Omental fat pad (tissue), 4 donors: ENCODE results near the gene RCN1. TPM values are rescaled to one million over a fixed set of nuclear protein-coding genes. Genes with fewer than 3 reads are reported as not detected.

Source experiments
- ATAC-seq: fragments of 150-250 bp; one replicate; pipeline ENCODE4 v1.9.1; 2016; ENCODE audit warnings: mild to moderate bottlenecking, moderate library complexity; ENCODE audit not compliant: low FRiP score
- DNase-seq: peaks from one replicate; pipeline ENCODE4 v3.0.0-alpha.2; 2019; ENCODE audit warnings: low spot score
- total RNA-seq, 4 donors: library from RNA; depleted of rRNA; stranded (reverse); fragments of >200 nt; gene quantifications; one replicate each; pipeline ENCODE4 v1.1.0, GENCODE V29; 2016
- TF ChIP-seq, protein P1 (sequence below), 3 donors: fragments of 450-650 bp; IDR thresholded peaks; one replicate each; pipeline ENCODE4 v1.5.1; 2016 to 2017; ENCODE audit warnings: antibody characterized with exemption in 3 of 3, mild to moderate bottlenecking in 3 of 3, moderate library complexity in 2 of 3

RCN1 gene
- total RNA-seq, 4 donors from 2014 or later, result 75.3 to 117 (median 90.5) TPM

DNA sequence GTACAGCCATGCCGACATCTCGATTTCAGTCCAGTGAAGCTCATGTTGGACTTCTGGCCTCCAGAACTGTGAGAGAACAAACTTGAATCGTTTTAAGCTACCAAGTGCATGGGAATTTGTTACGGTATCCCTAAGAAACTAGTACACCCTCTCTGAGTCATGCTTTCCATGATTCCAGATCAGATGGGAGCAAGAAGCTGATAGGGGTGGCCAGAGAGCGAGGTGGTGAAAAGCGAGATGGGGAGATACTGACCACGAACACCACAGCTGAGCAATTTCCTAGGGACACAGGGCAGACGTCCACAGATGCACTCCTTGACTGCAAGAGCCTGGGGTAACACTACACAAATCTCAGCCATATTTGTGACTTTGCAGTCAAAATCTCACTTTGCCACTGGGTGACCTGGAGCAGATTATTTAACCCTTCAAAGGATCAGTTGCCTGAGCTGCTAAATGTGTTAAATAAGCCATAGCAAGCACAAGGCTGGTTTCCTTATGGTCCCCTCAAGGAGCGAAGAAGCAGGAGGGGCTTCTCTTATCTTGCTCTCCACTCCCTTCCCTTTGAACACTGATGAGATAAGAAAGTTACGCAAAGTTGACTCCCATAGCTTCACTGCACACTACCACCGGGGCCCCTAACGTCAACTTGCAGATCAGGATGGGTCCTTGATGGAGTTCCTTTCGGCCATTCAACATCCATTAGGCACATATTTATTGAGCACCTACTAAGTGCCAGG is 22.6 kb upstream of the RCN1 start:
- TF ChIP-seq, protein P1, sequence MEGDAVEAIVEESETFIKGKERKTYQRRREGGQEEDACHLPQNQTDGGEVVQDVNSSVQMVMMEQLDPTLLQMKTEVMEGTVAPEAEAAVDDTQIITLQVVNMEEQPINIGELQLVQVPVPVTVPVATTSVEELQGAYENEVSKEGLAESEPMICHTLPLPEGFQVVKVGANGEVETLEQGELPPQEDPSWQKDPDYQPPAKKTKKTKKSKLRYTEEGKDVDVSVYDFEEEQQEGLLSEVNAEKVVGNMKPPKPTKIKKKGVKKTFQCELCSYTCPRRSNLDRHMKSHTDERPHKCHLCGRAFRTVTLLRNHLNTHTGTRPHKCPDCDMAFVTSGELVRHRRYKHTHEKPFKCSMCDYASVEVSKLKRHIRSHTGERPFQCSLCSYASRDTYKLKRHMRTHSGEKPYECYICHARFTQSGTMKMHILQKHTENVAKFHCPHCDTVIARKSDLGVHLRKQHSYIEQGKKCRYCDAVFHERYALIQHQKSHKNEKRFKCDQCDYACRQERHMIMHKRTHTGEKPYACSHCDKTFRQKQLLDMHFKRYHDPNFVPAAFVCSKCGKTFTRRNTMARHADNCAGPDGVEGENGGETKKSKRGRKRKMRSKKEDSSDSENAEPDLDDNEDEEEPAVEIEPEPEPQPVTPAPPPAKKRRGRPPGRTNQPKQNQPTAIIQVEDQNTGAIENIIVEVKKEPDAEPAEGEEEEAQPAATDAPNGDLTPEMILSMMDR (IDR thresholded peaks at IDR 0.05), result no peak
- ATAC-seq (no peak), DNase-seq (no peak)

DNA sequence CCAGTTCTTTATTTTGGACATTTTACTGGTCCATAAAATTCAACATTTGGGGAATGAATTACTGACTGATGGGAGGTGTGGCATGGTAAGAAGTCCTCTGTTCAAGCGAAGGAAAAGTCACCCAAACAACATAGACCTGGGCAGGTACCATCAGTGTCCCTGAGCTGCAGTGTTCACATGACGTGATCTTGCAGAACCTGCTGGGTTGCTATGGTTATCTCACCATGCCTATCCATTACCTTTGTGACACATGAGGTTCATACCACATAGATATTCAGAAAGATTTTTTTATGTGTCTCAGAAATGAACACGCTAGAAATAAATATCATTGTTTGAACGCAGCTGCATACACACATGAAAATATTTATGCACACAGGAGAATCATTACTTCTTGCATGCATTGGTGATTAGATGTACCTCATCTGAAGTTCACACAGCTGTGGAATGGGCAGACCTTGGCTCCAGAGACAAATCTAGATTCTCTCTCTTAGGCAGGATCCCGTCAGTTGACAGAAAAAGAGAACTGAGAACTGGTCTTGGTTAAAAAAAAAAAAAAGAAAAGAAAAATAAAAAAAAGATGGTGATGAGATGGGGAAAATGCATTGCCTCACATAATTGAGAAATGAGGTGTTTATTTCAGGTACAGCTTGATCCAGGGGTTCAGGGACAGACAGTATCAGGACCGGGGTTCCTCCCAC is 21.4 kb upstream of the RCN1 start:
- ATAC-seq (no peak), DNase-seq (no peak)
- TF ChIP-seq, protein P1 (IDR thresholded peaks at IDR 0.05), result no peak

DNA sequence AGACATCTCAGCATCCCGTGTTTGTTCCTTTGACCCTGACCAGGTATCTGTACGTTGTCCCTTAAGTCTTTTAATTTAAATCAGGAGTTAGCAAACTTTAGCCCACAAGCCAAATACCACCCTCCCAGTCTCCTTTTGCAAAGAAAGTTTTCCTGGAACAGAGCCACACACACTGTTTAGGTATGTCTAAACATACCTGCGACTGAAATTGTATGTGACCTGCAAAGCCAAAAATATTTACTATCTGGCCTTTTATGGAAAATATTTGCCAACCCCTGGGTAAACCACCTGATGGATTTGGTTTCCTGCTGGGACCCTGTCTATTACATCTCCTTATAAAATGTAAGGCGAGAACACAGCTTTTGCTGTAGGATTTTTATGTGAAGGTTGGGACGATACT is 20.2 kb upstream of the RCN1 start:
- DNase-seq, result no peak
- ATAC-seq, result no peak
- TF ChIP-seq, protein P1 (IDR thresholded peaks at IDR 0.05), result no peak

DNA sequence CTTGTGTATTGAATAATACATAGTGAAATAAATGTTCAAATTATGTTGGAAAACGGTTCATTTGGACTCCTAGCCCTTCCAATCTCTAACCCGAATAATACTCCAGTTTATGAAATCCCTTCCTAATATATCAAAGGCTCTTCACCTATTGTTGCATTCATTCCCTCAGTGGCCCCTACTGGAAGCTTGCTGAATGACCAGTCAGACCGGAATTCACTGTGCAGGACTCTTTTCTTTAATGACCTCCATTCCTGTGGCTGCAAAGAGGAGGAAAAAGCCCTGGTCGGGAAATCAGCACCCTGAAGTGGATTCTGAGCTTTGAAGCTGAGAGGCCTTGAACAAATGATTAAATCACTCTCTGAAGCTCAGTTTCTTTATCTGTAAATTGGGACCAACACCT is 19.1 kb upstream of the RCN1 start:
- ATAC-seq, result no peak
- no peak for DNase-seq
- TF ChIP-seq, protein P1 (IDR thresholded peaks at IDR 0.05), result no peak

DNA sequence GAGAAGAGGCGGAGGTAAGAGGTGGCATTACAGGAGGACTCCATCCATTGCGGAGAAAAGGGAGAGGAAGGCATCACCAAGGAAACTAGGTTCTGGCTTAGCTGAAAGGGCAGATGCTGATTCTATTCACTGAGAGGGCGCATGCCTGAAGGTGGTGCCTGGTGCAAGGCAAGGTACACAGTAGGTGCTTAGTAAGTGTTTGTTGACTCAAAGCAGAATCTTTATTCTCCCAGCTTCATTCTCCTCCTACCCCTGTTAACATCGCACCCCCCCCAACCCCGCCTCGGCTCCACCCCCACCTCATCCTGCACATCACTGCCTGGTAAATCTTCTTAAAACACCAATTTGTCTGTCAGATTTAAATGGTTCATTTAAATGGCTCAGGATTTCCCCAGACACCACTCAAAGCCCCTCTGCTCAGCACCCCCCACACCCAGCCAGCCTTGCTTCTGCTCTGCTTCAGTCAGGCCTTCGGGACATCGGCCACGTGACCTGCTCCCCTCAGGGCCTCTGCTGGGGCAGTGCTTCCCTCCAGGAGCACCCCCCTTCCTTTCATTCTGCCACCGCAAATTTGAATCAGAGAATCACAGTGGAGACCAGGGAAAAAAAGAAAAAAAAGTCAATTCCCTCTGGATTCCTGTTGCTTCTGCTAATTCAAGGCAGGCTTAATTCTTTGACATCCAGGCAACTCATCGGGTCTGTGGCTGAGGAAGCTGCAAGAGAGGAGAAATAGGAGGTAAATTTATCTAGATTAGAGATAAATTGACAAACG is 17.8 kb upstream of the RCN1 start:
- TF ChIP-seq, protein P1 (IDR thresholded peaks at IDR 0.05), result no peak
- no peak for DNase-seq
- no peak for ATAC-seq

DNA sequence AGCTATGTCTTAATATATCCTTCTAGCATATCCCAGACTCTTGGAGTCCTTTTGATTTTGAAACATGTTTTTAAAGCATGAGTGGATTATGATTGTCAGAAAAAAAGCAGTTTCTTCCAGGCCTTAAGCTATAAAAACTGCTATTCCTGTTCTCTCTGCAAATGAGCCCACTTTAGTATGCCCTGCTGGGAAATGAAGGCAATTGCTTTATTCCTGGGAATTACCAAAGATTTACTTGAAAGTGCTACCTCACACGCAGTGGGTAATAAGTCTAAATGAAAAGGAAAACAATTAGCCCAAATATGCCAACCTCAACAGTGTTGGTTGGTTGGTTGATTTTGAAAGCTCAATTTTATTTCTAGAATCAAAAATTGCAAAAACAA is 17.2 kb upstream of the RCN1 start:
- ATAC-seq (no peak), DNase-seq (no peak)
- TF ChIP-seq, protein P1 (IDR thresholded peaks at IDR 0.05), result no peak
